DND-41 (cell line): ENCODE measurements around the gene IL4.

Experiments used
- CTCF ChIP-seq: IDR thresholded peaks from 2 replicates; pipeline ENCODE4 v1.5.1; 2012; ENCODE audit warnings: borderline replicate concordance, low read length, moderate library complexity, mild to moderate bottlenecking; ENCODE audit not compliant: poor library complexity, severe bottlenecking; ENCODE audit errors: extremely low read depth
- EZH2 ChIP-seq: IDR thresholded peaks from 3 replicates; pipeline ENCODE4 v1.6.1; 2012; ENCODE audit warnings: borderline replicate concordance, low read depth, mild to moderate bottlenecking, moderate library complexity, low read length, inconsistent platforms; ENCODE audit not compliant: severe bottlenecking

GRCh38 chr5:132725745-132726144, 52.0 kb downstream of the IL4 start:
- no peak for TF ChIP-seq CTCF
- TF ChIP-seq EZH2, result no peak
